Nephron progenitor cell (in vitro differentiated cells): Measurements from ENCODE around the gene PANK1.

Experiments
- DNase-seq: peaks from one replicate; pipeline ENCODE4 v3.0.0; 2021
- H3K27ac Mint-ChIP-seq: 2 replicates; pipeline ENCODE4 v1.8.0; 2021; ENCODE audit warnings: mild to moderate bottlenecking, moderate library complexity, mixed read lengths
- H3K27me3 Mint-ChIP-seq: 2 replicates; pipeline ENCODE4 v1.8.0; 2021; ENCODE audit warnings: mild to moderate bottlenecking, low read depth, mixed read lengths; ENCODE audit not compliant: poor library complexity
- H3K36me3 Mint-ChIP-seq: 2 replicates; pipeline ENCODE4 v1.8.0; 2021; ENCODE audit warnings: low read depth, mixed read lengths
- H3K4me1 Mint-ChIP-seq: 2 replicates; pipeline ENCODE4 v1.8.0; 2021; ENCODE audit warnings: mixed read lengths
- H3K4me3 Mint-ChIP-seq: 2 replicates; pipeline ENCODE4 v1.8.0; 2021; ENCODE audit warnings: mild to moderate bottlenecking, moderate library complexity, mixed read lengths
- H3K9me3 Mint-ChIP-seq: 2 replicates; pipeline ENCODE4 v1.8.0; 2021; ENCODE audit warnings: mild to moderate bottlenecking, moderate library complexity, mixed read lengths
- TF ChIP-seq, protein P1 (sequence below): fragments of 200-600 bp; sonication (generic); IDR thresholded peaks from 2 replicates; pipeline ENCODE4 v1.5.0; 2021; ENCODE audit warnings: antibody characterized with exemption

Gene PANK1

DNA sequence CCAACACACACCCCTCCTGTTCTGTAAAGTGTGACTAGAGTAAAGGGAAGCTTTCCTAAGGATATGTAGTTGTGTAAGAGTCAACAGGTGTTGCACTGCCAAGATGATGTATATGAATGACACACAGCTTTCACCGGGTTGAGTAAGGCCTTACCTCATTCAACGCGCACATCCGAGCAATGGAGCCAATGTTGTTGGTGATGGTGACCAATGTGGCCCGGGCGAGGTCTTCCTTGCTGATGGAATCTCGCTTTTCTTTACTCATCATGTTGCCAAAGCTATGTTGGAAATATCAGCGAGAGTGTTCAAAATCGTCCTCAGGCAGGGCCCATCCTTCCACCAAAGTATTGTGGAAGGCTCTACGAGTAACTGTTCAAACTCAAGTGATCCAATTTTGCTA is 52.0 kb downstream of the PANK1 start:
- H3K4me3 Mint-ChIP-seq: no peak overlapping the region
- no peak overlapping the region for H3K27ac Mint-ChIP-seq
- H3K36me3 Mint-ChIP-seq: peaks cover 71% of the 10 kb centered on the region
- H3K27me3 Mint-ChIP-seq: no peaks in the 10 kb centered on the region
- no peak for DNase-seq
- H3K4me1 Mint-ChIP-seq: peaks cover 10% of the 10 kb centered on the region
- TF ChIP-seq, protein P1, sequence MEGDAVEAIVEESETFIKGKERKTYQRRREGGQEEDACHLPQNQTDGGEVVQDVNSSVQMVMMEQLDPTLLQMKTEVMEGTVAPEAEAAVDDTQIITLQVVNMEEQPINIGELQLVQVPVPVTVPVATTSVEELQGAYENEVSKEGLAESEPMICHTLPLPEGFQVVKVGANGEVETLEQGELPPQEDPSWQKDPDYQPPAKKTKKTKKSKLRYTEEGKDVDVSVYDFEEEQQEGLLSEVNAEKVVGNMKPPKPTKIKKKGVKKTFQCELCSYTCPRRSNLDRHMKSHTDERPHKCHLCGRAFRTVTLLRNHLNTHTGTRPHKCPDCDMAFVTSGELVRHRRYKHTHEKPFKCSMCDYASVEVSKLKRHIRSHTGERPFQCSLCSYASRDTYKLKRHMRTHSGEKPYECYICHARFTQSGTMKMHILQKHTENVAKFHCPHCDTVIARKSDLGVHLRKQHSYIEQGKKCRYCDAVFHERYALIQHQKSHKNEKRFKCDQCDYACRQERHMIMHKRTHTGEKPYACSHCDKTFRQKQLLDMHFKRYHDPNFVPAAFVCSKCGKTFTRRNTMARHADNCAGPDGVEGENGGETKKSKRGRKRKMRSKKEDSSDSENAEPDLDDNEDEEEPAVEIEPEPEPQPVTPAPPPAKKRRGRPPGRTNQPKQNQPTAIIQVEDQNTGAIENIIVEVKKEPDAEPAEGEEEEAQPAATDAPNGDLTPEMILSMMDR: no peak
- H3K9me3 Mint-ChIP-seq: no peaks in the 10 kb centered on the region

DNA sequence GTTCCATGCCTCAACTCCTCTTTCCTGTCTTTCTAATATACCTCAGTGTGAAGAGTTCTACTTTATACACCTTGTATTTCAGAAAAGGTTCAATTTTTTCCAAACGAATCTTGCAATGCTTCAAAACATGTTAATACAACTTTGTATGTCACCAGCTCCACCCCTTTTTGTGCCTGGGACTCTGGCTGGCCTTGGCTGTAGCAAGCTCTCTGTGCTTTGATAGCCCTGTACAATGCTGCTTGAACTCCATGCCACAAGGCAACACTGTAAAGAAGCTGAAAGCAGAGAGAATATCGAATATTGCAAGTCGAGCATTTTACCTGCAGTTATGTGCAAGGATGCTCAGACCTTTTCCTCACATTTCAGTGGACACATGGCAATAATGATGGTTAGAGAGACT is 52.5 kb downstream of the PANK1 start:
- no peak for DNase-seq
- TF ChIP-seq, protein P1: no peak
- no peak overlapping the region for H3K4me3 Mint-ChIP-seq
- no peaks in the 10 kb centered on the region for H3K9me3 Mint-ChIP-seq
- no peaks in the 10 kb centered on the region for H3K27me3 Mint-ChIP-seq
- H3K36me3 Mint-ChIP-seq: peaks cover 74% of the 10 kb centered on the region
- H3K4me1 Mint-ChIP-seq: peaks cover 10% of the 10 kb centered on the region
- peak overlapping the region; percentile 50 for H3K27ac Mint-ChIP-seq

DNA sequence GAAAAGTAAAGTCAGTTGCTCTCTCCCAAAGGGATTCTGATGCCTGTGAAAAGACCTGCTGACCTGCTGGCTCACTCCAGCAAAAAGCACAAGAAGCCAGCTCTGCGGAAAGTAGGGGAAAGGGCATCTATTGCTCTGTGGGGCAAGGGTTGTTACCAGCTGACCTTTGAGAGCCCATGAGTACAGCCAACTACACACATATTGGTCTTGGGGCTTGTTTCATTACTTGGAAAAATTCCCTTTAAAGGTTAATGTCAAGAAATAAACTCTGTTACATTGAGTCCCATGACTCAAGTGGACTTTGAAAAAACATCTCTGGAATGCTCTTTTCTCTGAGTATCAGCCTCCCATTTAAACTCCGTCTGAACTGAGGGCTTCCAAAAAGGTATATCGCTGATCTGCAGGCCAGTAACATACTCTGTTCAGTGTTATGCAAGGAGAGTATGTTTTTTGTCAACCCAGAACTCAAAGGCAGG is 53.2 kb downstream of the PANK1 start:
- TF ChIP-seq, protein P1: no peak
- Mint-ChIP-seq H3K36me3 (peaks cover 80% of the 10 kb centered on the region), H3K27me3 (no peaks in the 10 kb centered on the region), H3K9me3 (no peaks in the 10 kb centered on the region), H3K4me1 (peaks cover 10% of the 10 kb centered on the region), H3K4me3 (no peak overlapping the region), H3K27ac (peak overlapping the region; percentile 12)
- no peak for DNase-seq

DNA sequence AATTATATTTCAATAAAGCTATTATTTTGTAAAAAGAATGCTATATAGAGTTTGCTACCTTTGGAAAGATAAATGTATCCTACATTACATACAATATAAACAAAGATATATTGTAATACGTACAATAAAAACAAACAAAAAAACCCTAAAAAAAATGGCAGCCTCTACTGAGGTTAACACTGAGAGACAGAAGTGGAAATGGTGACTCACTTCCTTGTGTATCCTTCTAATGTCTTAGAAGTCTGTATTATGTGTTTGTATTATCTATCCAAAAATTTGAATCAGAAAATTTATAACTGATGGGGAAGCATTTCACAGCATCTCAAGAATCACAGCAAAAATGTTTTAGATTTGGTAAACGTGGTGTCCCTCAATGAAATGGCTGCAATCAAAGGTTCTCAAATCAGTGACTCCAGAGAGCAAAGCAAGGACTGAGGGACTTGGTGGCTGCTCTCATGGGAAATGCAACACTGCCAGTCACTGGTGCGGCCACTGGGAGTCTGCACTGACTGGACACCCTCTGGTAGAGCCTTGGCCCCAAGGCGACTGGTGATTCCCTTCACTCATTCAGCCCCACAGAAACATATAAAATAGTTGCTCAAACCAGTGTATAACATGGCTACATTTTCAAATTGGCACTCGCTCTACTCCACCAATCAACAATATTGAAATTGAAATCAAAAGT is 53.8 kb downstream of the PANK1 start:
- Mint-ChIP-seq H3K4me1 (peaks cover 10% of the 10 kb centered on the region), H3K27me3 (no peaks in the 10 kb centered on the region), H3K4me3 (no peak overlapping the region), H3K27ac (peak overlapping the region; percentile 3), H3K9me3 (no peaks in the 10 kb centered on the region), H3K36me3 (peaks cover 79% of the 10 kb centered on the region)
- TF ChIP-seq, protein P1: no peak
- DNase-seq: no peak

DNA sequence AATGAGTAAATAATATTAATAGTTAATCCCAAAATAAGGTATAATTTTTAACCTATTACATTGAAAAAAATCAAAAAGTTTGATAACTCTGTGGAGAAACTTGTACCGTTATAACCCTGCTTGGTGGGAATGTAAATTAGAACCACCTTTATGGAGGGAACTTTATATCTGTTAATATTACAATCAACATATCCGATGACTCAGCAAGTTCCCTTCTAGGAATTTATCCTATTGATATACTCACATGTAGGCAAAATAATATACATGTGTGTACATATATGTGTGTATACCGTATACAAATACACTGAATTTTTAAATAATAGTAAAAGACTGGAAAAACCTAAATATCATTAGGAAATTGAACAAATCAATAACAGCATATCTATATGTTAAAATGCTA is 54.7 kb downstream of the PANK1 start:
- Mint-ChIP-seq H3K27ac (no peak overlapping the region), H3K27me3 (no peaks in the 10 kb centered on the region), H3K36me3 (peaks cover 85% of the 10 kb centered on the region), H3K9me3 (no peaks in the 10 kb centered on the region), H3K4me1 (peaks cover 10% of the 10 kb centered on the region), H3K4me3 (no peak overlapping the region)
- DNase-seq: no peak
- TF ChIP-seq, protein P1: no peak
